H1 (cell line): ENCODE results near the gene MAPK14.

ENCODE experiments used
- CEBPB ChIP-seq: IDR thresholded peaks from 2 replicates; pipeline ENCODE4 v1.6.1; 2012; ENCODE audit warnings: low read depth, low read length
- CHD1 ChIP-seq: IDR thresholded peaks from 2 replicates; pipeline ENCODE4 v1.6.1; 2012; ENCODE audit warnings: low read depth, low read length, improper control_type of control experiment
- POLR2A ChIP-seq, 2 experiments: IDR thresholded peaks; 1 replicate in 1 of 2; 2 replicates in 1 of 2; pipeline ENCODE4 v1.6.1; 2011; ENCODE audit warnings: low read depth in 2 of 2, low read length in 2 of 2, mild to moderate bottlenecking in 2 of 2; ENCODE audit errors: control extremely low read depth in 1 of 2
- TF ChIP-seq, protein P1 (sequence below): IDR thresholded peaks from 2 replicates; pipeline ENCODE4 v1.6.1; 2011; ENCODE audit warnings: low read length, improper control_type of control experiment
- TF ChIP-seq, protein P2 (sequence below), 3 experiments: IDR thresholded peaks; 1 replicate in 2 of 3; 2 replicates in 1 of 3; pipeline versions ENCODE4 v1.5.1 to v1.6.1; 2011; ENCODE audit warnings: low read length in 3 of 3, mild to moderate bottlenecking in 3 of 3, inconsistent platforms in 2 of 3, low read depth in 1 of 3, moderate library complexity in 1 of 3; ENCODE audit not compliant: insufficient read depth in 1 of 3; ENCODE audit errors: control extremely low read depth in 1 of 3
- TF ChIP-seq, protein P3 (sequence below): IDR thresholded peaks from 2 replicates; pipeline ENCODE4 v1.6.1; 2012; ENCODE audit warnings: inconsistent platforms

DNA sequence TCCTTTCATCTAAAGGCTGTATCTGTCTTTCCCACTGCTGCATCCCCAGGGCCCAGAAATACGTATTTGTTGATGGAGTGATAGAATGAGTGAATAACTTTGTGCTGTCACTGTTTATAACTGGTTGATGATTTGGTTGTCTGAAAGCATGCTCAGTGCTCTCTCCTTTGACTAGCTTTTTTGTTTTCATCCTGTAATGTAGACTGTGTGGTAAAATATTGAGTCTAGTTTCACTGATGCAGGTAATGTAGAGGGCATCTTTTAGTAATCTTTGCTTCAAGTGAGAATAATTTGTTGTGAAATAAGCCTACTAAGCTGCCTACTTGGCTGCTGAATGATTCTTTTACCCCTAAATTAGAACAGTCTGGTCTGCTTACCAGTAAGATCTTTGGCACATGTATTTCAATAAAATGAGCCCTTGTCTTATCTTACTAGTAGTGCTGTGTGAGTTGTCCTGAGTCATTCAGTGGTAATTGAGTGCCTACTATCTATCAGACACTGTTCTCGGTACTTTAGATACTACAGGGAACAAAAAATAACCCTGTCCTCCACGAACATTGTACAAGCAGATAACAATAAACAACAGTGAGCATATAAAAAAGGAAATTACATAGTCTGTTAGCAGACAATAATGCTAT lies 39.9 kb downstream of the MAPK14 start:
- TF ChIP-seq, protein P1, sequence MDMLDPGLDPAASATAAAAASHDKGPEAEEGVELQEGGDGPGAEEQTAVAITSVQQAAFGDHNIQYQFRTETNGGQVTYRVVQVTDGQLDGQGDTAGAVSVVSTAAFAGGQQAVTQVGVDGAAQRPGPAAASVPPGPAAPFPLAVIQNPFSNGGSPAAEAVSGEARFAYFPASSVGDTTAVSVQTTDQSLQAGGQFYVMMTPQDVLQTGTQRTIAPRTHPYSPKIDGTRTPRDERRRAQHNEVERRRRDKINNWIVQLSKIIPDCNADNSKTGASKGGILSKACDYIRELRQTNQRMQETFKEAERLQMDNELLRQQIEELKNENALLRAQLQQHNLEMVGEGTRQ, result no peak
- TF ChIP-seq, protein P2, sequence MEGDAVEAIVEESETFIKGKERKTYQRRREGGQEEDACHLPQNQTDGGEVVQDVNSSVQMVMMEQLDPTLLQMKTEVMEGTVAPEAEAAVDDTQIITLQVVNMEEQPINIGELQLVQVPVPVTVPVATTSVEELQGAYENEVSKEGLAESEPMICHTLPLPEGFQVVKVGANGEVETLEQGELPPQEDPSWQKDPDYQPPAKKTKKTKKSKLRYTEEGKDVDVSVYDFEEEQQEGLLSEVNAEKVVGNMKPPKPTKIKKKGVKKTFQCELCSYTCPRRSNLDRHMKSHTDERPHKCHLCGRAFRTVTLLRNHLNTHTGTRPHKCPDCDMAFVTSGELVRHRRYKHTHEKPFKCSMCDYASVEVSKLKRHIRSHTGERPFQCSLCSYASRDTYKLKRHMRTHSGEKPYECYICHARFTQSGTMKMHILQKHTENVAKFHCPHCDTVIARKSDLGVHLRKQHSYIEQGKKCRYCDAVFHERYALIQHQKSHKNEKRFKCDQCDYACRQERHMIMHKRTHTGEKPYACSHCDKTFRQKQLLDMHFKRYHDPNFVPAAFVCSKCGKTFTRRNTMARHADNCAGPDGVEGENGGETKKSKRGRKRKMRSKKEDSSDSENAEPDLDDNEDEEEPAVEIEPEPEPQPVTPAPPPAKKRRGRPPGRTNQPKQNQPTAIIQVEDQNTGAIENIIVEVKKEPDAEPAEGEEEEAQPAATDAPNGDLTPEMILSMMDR (IDR thresholded peaks at IDR 0.05; ENCODE audit: control extremely low read depth in 1 of 3, insufficient read depth in 1 of 3, low read depth in 1 of 3, low read length in 3 of 3), result no peak
- TF ChIP-seq CHD1 (no peak), CEBPB (no peak), POLR2A (IDR thresholded peaks at IDR 0.05; ENCODE audit: control extremely low read depth in 1 of 2, low read depth in 2 of 2, low read length in 2 of 2) (no peak)
- TF ChIP-seq, protein P3, sequence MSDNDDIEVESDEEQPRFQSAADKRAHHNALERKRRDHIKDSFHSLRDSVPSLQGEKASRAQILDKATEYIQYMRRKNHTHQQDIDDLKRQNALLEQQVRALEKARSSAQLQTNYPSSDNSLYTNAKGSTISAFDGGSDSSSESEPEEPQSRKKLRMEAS, result no peak
